ENCODE data around the gene ACOT8. TPM values are rescaled to one million over a fixed set of nuclear protein-coding genes. Genes with fewer than 3 reads are reported as not detected.

ACOT8 gene
- total and polyA plus RNA-seq, 9 of the 15 experiments (the other 6 are each of a cell fraction or from before 2014, with no cell fraction given), result 8.2 to 46.7 (median 20.7) TPM

DNA sequence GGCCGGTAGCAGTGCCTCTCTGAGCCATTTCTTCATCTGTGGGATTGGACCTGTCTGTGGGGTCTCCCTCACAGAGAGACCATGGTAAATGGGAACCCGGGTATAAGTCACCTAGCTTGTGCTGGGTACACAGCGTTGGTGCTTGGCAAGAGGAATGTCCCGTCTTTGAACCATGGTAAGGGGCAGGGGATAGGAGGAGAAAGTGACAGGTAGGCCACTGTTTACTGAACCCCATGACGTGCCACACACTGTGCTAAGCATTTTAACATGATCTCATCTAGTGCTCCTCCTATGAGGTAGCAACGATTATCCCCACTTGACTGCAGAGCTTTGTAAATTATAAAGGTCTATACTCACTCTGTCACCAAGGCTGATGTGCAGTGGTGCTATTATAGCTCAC, 29.5 kb downstream of the ACOT8 start:
- no peak overlapping the region for H3K9ac ChIP-seq (ENCODE audit: insufficient read depth in 1 of 2, low read depth in 2 of 2, low read length in 2 of 2)
- H3K27ac ChIP-seq (ENCODE audit: extremely low read depth, low read depth, low read length), result no peak overlapping the region
- ATAC-seq (no peak), DNase-seq (ENCODE audit: extremely low read depth in 1 of 4, low spot score in 3 of 4) (no peak), FAIRE-seq (no peak)
- H3K27me3 ChIP-seq (ENCODE audit: control insufficient read depth in 2 of 2, insufficient read depth in 2 of 2, low read length in 2 of 2), result peaks cover 0 to 4% of the 10 kb centered on the region in 2 experiments; a peak in 1 of 5 replicates
- no peak overlapping the region for H3K4me3 ChIP-seq
- no peaks in the 10 kb centered on the region for H3K9me3 ChIP-seq (replicated peaks; ENCODE audit: control insufficient read depth, insufficient read depth, low read depth, low read length)
- 43% methylated on average over 6 of the region's 6 CpGs for WGBS (ENCODE audit: insufficient coverage, low coverage, missing lambda C conversion rate)
- no peak overlapping the region for H3K4me2 ChIP-seq (ENCODE audit: insufficient read depth, low read length)
- H2AFZ ChIP-seq (ENCODE audit: low read depth, low read length), result no peak overlapping the region
- in situ Hi-C loops (cut with MboI) (no loop called here), intact Hi-C loops (cut with micrococcal nuclease) (no loop called here)
- POLR2A ChIA-PET, result interaction anchor here (0.6 to 1.2 kb wide), 3 partner anchors 51 to 66 kb away, joined by 3 to 5 read pairs (median 4); no protein-coding TSS in a partner anchor
- H4K20me1 ChIP-seq (replicated peaks; ENCODE audit: control insufficient read depth, insufficient read depth, low read length), result no peaks in the 10 kb centered on the region
- CTCF ChIA-PET (ENCODE audit: low intra/inter-chr PET ratio), result no interaction called here
- no peaks in the 10 kb centered on the region for H3K9me1 ChIP-seq (ENCODE audit: control insufficient read depth, insufficient read depth, low read length)
- BruUV-seq (replicated peaks), result no TSS peak
- H3K36me3 ChIP-seq (ENCODE audit: control insufficient read depth, insufficient read depth, low read length), result no peaks in the 10 kb centered on the region
- H3K4me1 ChIP-seq (replicated peaks in 1 of 2; ENCODE audit: control insufficient read depth in 2 of 2, insufficient read depth in 2 of 2, low read length in 2 of 2), result peaks cover 19 to 29% of the 10 kb centered on the region in 2 experiments; a peak in 4 of 5 replicates
- H3K79me2 ChIP-seq (ENCODE audit: control insufficient read depth, insufficient read depth, low read length), result no peaks in the 10 kb centered on the region
- TF ChIP-seq BACH1 (tag; IDR thresholded peaks at IDR 0.05), result no peak
- TF ChIP-seq GTF2E2 (tag; IDR thresholded peaks at IDR 0.05), result no peak
- TF ChIP-seq, protein P1, sequence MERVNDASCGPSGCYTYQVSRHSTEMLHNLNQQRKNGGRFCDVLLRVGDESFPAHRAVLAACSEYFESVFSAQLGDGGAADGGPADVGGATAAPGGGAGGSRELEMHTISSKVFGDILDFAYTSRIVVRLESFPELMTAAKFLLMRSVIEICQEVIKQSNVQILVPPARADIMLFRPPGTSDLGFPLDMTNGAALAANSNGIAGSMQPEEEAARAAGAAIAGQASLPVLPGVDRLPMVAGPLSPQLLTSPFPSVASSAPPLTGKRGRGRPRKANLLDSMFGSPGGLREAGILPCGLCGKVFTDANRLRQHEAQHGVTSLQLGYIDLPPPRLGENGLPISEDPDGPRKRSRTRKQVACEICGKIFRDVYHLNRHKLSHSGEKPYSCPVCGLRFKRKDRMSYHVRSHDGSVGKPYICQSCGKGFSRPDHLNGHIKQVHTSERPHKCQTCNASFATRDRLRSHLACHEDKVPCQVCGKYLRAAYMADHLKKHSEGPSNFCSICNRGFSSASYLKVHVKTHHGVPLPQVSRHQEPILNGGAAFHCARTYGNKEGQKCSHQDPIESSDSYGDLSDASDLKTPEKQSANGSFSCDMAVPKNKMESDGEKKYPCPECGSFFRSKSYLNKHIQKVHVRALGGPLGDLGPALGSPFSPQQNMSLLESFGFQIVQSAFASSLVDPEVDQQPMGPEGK (CRISPR knock-in tag; IDR thresholded peaks at IDR 0.05; ENCODE audit: borderline replicate concordance), result no peak
- TF ChIP-seq KAT2B (IDR thresholded peaks at IDR 0.05; ENCODE audit: low read depth, low read length), result no peak
- no peak for TF ChIP-seq HCFC1 (IDR thresholded peaks at IDR 0.05; ENCODE audit: low read depth, low read length)
- no peak for TF ChIP-seq GTF2A2 (tag; IDR thresholded peaks at IDR 0.05)
- TF ChIP-seq CREM (IDR thresholded peaks at IDR 0.05; ENCODE audit: low read depth), result no peak
- TF ChIP-seq, protein P2, sequence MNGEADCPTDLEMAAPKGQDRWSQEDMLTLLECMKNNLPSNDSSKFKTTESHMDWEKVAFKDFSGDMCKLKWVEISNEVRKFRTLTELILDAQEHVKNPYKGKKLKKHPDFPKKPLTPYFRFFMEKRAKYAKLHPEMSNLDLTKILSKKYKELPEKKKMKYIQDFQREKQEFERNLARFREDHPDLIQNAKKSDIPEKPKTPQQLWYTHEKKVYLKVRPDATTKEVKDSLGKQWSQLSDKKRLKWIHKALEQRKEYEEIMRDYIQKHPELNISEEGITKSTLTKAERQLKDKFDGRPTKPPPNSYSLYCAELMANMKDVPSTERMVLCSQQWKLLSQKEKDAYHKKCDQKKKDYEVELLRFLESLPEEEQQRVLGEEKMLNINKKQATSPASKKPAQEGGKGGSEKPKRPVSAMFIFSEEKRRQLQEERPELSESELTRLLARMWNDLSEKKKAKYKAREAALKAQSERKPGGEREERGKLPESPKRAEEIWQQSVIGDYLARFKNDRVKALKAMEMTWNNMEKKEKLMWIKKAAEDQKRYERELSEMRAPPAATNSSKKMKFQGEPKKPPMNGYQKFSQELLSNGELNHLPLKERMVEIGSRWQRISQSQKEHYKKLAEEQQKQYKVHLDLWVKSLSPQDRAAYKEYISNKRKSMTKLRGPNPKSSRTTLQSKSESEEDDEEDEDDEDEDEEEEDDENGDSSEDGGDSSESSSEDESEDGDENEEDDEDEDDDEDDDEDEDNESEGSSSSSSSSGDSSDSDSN (IDR thresholded peaks at IDR 0.05; ENCODE audit: borderline replicate concordance in 1 of 2, low read depth in 2 of 2, low read length in 2 of 2), result no peak
- TF ChIP-seq, protein P3, sequence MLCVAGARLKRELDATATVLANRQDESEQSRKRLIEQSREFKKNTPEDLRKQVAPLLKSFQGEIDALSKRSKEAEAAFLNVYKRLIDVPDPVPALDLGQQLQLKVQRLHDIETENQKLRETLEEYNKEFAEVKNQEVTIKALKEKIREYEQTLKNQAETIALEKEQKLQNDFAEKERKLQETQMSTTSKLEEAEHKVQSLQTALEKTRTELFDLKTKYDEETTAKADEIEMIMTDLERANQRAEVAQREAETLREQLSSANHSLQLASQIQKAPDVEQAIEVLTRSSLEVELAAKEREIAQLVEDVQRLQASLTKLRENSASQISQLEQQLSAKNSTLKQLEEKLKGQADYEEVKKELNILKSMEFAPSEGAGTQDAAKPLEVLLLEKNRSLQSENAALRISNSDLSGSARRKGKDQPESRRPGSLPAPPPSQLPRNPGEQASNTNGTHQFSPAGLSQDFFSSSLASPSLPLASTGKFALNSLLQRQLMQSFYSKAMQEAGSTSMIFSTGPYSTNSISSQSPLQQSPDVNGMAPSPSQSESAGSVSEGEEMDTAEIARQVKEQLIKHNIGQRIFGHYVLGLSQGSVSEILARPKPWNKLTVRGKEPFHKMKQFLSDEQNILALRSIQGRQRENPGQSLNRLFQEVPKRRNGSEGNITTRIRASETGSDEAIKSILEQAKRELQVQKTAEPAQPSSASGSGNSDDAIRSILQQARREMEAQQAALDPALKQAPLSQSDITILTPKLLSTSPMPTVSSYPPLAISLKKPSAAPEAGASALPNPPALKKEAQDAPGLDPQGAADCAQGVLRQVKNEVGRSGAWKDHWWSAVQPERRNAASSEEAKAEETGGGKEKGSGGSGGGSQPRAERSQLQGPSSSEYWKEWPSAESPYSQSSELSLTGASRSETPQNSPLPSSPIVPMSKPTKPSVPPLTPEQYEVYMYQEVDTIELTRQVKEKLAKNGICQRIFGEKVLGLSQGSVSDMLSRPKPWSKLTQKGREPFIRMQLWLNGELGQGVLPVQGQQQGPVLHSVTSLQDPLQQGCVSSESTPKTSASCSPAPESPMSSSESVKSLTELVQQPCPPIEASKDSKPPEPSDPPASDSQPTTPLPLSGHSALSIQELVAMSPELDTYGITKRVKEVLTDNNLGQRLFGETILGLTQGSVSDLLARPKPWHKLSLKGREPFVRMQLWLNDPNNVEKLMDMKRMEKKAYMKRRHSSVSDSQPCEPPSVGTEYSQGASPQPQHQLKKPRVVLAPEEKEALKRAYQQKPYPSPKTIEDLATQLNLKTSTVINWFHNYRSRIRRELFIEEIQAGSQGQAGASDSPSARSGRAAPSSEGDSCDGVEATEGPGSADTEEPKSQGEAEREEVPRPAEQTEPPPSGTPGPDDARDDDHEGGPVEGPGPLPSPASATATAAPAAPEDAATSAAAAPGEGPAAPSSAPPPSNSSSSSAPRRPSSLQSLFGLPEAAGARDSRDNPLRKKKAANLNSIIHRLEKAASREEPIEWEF (CRISPR knock-in tag; IDR thresholded peaks at IDR 0.05), result no peak
- TF ChIP-seq CAMTA2 (CRISPR knock-in tag; conservative IDR thresholded peaks at IDR 0.05), result no peak
- no peak for TF ChIP-seq XRCC4 (IDR thresholded peaks at IDR 0.05; ENCODE audit: extremely low read depth, insufficient read depth, insufficient read length)
- no peak for TF ChIP-seq PHB (CRISPR knock-in tag; IDR thresholded peaks at IDR 0.05)

All from K562 (cell line).